HepG2 (cell line): ENCODE measurements around the gene HDGF. TPM values are rescaled to one million over a fixed set of nuclear protein-coding genes. Genes with fewer than 3 reads are reported as not detected.

Experiments used
- ATF7-NPFF ChIP-seq: sonication (generic); formaldehyde crosslinking; IDR thresholded peaks from 2 replicates; pipeline ENCODE4 v1.8.1; 2023; ENCODE audit warnings: mild to moderate bottlenecking, low read depth, missing genetic modification reagents, moderate library complexity
- CEBPB ChIP-seq: IDR thresholded peaks from 2 replicates; pipeline ENCODE4 v1.6.1; 2011; ENCODE audit warnings: low read depth, low read length, improper control_type of control experiment, borderline replicate concordance
- CREM ChIP-seq, 2 experiments: sonication (generic) in 1 of 2; formaldehyde crosslinking in 1 of 2; IDR thresholded peaks; 2 replicates each; pipeline versions ENCODE4 v1.4.0 to v1.6.1; 2016 to 2020; ENCODE audit warnings: antibody characterized with exemption in 1 of 2, mild to moderate bottlenecking in 1 of 2, missing genetic modification reagents in 1 of 2
- FOXO1 ChIP-seq: sonication (generic); formaldehyde crosslinking; IDR thresholded peaks from 2 replicates; pipeline ENCODE4 v1.4.0; 2020; ENCODE audit warnings: missing genetic modification reagents
- HDAC1 ChIP-seq: sonication (generic); formaldehyde crosslinking; IDR thresholded peaks from 2 replicates; pipeline ENCODE4 v1.5.1; 2020; ENCODE audit warnings: mild to moderate bottlenecking, missing genetic modification reagents
- KLF11 ChIP-seq: IDR thresholded peaks from 2 replicates; pipeline ENCODE4 v1.6.1; 2016; ENCODE audit warnings: missing compliant biosample characterization
- PHF20 ChIP-seq: sonication (generic); formaldehyde crosslinking; IDR thresholded peaks from 2 replicates; pipeline ENCODE4 v1.5.0; 2020; ENCODE audit warnings: mild to moderate bottlenecking, missing genetic modification reagents
- POLR2A ChIP-seq, 2 experiments: IDR thresholded peaks; 2 replicates each; pipeline ENCODE4 v1.6.1; 2011; ENCODE audit warnings: low read depth in 2 of 2, low read length in 2 of 2, mild to moderate bottlenecking in 1 of 2, moderate library complexity in 1 of 2; ENCODE audit not compliant: insufficient read depth in 1 of 2
- SALL1 ChIP-seq: sonication (generic); formaldehyde crosslinking; IDR thresholded peaks from 2 replicates; pipeline ENCODE4 v1.8.0; 2022; ENCODE audit warnings: mild to moderate bottlenecking, missing genetic modification reagents
- SMAD1 ChIP-seq: sonication (generic); formaldehyde crosslinking; IDR thresholded peaks from 2 replicates; pipeline ENCODE4 v1.4.0; 2020; ENCODE audit warnings: missing genetic modification reagents, low read depth, mild to moderate bottlenecking, borderline replicate concordance
- SP140L ChIP-seq: sonication (generic); formaldehyde crosslinking; IDR thresholded peaks from 2 replicates; pipeline ENCODE4 v1.4.0; 2020; ENCODE audit warnings: missing genetic modification reagents, borderline replicate concordance
- XBP1 ChIP-seq: sonication (generic); formaldehyde crosslinking; IDR thresholded peaks from 2 replicates; pipeline ENCODE4 v1.5.0; 2020; ENCODE audit warnings: missing genetic modification reagents
- ZFP37 ChIP-seq: sonication (generic); formaldehyde crosslinking; IDR thresholded peaks from 2 replicates; pipeline ENCODE4 v1.4.0; 2020; ENCODE audit warnings: missing genetic modification reagents, borderline replicate concordance
- ZNF124 ChIP-seq: sonication (generic); formaldehyde crosslinking; IDR thresholded peaks from 2 replicates; pipeline ENCODE4 v1.4.0; 2020; ENCODE audit warnings: missing genetic modification reagents
- ZNF614 ChIP-seq: IDR thresholded peaks from 2 replicates; pipeline ENCODE4 v1.6.1; 2018; ENCODE audit warnings: missing biosample characterization, missing genetic modification reagents, inconsistent platforms, borderline replicate concordance
- polyA plus RNA-seq, 8 experiments: library from polyadenylated mRNA; depleted of rRNA in 3 of 8; stranded (reverse) in 7 of 8; unstranded in 1 of 8; fragments of >200 nt; fragmentation: Illumina TruSeq in 4 of 8; extraction: Trizol in 4 of 8; gene quantifications; 2 replicates each; pipeline versions ENCODE4 v1.2.1 to v1.2.3, GENCODE V29; 2011 to 2016; ENCODE audit warnings: low read depth in 4 of 8, missing spikeins in 1 of 8, mixed read lengths in 1 of 8; ENCODE audit not compliant: insufficient read depth in 1 of 8
- total RNA-seq, 5 experiments: library from RNA; depleted of rRNA; stranded (reverse); fragments of >200 nt; fragmentation: Illumina TruSeq; extraction: Trizol; gene quantifications; 2 replicates each; pipeline ENCODE4 v1.2.3, GENCODE V29; 2016; ENCODE audit warnings: low read depth in 1 of 5
- TF ChIP-seq, protein P1 (sequence below): sonication (generic); formaldehyde crosslinking; IDR thresholded peaks from 2 replicates; pipeline ENCODE4 v1.9.0; 2022; ENCODE audit warnings: low read depth, missing genetic modification reagents
- TF ChIP-seq, protein P2 (sequence below): sonication (generic); formaldehyde crosslinking; IDR thresholded peaks from 2 replicates; pipeline ENCODE4 v1.5.1; 2020; ENCODE audit warnings: missing genetic modification reagents, mild to moderate bottlenecking, borderline replicate concordance
- TF ChIP-seq, protein P3 (sequence below): sonication (generic); formaldehyde crosslinking; IDR thresholded peaks from 2 replicates; pipeline ENCODE4 v1.4.0; 2020; ENCODE audit warnings: mild to moderate bottlenecking, missing genetic modification reagents
- TF ChIP-seq, protein P4 (sequence below): sonication (generic); formaldehyde crosslinking; IDR thresholded peaks from 2 replicates; pipeline ENCODE4 v1.4.0; 2020; ENCODE audit warnings: missing genetic modification reagents, borderline replicate concordance
- TF ChIP-seq, protein P5 (sequence below): IDR thresholded peaks from 2 replicates; pipeline ENCODE4 v1.6.1; 2016; ENCODE audit warnings: control low read depth

Gene HDGF
- total and polyA plus RNA-seq, 2 of the 13 experiments (the other 11 are each of a cell fraction or from before 2014, with no cell fraction given), result 156 to 196 TPM

DNA sequence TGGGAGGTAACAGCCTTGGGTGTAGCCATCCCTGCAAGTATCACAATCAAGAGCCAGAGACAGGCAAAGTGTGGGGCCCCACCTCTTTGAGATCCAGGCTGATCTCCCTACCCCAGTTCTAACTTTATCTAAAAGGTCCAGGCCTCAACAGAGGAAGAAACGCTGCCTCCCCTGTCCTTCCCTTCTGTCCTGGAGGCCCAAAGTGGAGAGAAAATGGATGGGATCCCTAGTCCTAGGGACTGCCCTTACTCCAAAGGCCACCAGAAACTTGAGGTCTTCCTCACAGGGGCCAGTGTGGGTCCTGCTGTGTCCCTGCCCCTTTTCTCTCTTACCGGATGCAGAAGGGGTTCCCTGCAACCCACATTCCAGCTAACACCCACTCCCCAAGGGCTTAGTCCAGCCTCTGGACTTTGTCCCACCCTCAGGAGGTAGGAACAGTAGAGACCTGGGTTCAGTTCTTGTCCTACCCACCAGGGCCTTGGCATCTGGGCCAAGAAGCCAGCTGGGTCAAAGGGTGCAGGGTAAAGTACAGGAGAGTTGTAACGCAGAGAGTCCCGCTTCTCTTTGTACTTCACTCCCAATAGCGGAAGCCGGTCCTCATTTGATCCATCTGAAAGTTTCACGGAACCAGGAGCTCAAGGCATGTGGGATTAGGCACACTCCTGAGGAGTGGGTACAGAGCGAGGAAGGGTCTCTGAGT, 1.9 kb downstream of the HDGF start (continued):
- TF ChIP-seq PHF20 (CRISPR knock-in tag) (peak; percentile 21; the same call in 1 of the 2 replicates), POLR2A (IDR thresholded peaks at IDR 0.05; ENCODE audit: insufficient read depth in 1 of 2, low read depth in 2 of 2, low read length in 2 of 2) (peak in 1 of 2 experiments; percentile 55; a peak in 2 of 4 replicates), KLF11 (CRISPR knock-in tag) (no peak), ZNF124 (0 out of 2 replicates have a peak, but pooled peaks have one; percentile 23), CEBPB (no peak), SALL1 (CRISPR knock-in tag) (peak; percentile 45; the same call in 1 of the 2 replicates), ZFP37 (CRISPR knock-in tag) (0 out of 2 replicates have a peak, but pooled peaks have one; percentile 7), XBP1 (CRISPR knock-in tag) (no peak), CREM (IDR thresholded peaks at IDR 0.05) (peak; percentile 42; the same call in 1 of the 2 replicates), CREM (CRISPR knock-in tag; IDR thresholded peaks at IDR 0.05) (no peak), FOXO1 (no peak), SP140L (CRISPR knock-in tag) (no peak), HDAC1 (CRISPR knock-in tag) (0 out of 2 replicates have a peak, but pooled peaks have one; percentile 49), ATF7-NPFF (CRISPR knock-in tag) (0 out of 2 replicates have a peak, but pooled peaks have one; percentile 33), SMAD1 (CRISPR knock-in tag) (no peak), ZNF614 (CRISPR knock-in tag) (peak; percentile 55; the same call in 1 of the 2 replicates)
- TF ChIP-seq, protein P1, sequence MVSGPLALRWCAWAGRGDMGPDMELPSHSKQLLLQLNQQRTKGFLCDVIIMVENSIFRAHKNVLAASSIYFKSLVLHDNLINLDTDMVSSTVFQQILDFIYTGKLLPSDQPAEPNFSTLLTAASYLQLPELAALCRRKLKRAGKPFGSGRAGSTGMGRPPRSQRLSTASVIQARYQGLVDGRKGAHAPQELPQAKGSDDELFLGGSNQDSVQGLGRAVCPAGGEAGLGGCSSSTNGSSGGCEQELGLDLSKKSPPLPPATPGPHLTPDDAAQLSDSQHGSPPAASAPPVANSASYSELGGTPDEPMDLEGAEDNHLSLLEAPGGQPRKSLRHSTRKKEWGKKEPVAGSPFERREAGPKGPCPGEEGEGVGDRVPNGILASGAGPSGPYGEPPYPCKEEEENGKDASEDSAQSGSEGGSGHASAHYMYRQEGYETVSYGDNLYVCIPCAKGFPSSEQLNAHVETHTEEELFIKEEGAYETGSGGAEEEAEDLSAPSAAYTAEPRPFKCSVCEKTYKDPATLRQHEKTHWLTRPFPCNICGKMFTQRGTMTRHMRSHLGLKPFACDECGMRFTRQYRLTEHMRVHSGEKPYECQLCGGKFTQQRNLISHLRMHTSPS (CRISPR knock-in tag), result peak; percentile 77; the same call in 1 of the 2 replicates
- TF ChIP-seq, protein P2, sequence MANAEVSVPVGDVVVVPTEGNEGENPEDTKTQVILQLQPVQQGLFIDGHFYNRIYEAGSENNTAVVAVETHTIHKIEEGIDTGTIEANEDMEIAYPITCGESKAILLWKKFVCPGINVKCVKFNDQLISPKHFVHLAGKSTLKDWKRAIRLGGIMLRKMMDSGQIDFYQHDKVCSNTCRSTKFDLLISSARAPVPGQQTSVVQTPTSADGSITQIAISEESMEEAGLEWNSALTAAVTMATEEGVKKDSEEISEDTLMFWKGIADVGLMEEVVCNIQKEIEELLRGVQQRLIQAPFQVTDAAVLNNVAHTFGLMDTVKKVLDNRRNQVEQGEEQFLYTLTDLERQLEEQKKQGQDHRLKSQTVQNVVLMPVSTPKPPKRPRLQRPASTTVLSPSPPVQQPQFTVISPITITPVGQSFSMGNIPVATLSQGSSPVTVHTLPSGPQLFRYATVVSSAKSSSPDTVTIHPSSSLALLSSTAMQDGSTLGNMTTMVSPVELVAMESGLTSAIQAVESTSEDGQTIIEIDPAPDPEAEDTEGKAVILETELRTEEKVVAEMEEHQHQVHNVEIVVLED (CRISPR knock-in tag), result no peak
- TF ChIP-seq, protein P3, sequence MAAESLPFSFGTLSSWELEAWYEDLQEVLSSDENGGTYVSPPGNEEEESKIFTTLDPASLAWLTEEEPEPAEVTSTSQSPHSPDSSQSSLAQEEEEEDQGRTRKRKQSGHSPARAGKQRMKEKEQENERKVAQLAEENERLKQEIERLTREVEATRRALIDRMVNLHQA (CRISPR knock-in tag), result no peak
- TF ChIP-seq, protein P4, sequence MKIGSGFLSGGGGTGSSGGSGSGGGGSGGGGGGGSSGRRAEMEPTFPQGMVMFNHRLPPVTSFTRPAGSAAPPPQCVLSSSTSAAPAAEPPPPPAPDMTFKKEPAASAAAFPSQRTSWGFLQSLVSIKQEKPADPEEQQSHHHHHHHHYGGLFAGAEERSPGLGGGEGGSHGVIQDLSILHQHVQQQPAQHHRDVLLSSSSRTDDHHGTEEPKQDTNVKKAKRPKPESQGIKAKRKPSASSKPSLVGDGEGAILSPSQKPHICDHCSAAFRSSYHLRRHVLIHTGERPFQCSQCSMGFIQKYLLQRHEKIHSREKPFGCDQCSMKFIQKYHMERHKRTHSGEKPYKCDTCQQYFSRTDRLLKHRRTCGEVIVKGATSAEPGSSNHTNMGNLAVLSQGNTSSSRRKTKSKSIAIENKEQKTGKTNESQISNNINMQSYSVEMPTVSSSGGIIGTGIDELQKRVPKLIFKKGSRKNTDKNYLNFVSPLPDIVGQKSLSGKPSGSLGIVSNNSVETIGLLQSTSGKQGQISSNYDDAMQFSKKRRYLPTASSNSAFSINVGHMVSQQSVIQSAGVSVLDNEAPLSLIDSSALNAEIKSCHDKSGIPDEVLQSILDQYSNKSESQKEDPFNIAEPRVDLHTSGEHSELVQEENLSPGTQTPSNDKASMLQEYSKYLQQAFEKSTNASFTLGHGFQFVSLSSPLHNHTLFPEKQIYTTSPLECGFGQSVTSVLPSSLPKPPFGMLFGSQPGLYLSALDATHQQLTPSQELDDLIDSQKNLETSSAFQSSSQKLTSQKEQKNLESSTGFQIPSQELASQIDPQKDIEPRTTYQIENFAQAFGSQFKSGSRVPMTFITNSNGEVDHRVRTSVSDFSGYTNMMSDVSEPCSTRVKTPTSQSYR (CRISPR knock-in tag), result peak; percentile 14; the same call in 1 of the 2 replicates
- TF ChIP-seq, protein P5, sequence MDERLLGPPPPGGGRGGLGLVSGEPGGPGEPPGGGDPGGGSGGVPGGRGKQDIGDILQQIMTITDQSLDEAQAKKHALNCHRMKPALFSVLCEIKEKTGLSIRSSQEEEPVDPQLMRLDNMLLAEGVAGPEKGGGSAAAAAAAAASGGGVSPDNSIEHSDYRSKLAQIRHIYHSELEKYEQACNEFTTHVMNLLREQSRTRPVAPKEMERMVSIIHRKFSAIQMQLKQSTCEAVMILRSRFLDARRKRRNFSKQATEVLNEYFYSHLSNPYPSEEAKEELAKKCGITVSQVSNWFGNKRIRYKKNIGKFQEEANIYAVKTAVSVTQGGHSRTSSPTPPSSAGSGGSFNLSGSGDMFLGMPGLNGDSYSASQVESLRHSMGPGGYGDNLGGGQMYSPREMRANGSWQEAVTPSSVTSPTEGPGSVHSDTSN (CRISPR knock-in tag), result no peak
